OCI-LY1 (cell line): ENCODE results near the gene SIRT7.

Experiments used
- H2AFZ ChIP-seq: fragments of 200-600 bp; sonication (generic), shearing (Covaris generic); 2 replicates; pipeline ENCODE4 v1.6.0; 2014; ENCODE audit warnings: antibody characterized with exemption, mild to moderate bottlenecking, low read length
- H3F3A ChIP-seq: fragments of 200-600 bp; sonication (generic), shearing (Covaris generic); 2 replicates; pipeline ENCODE4 v1.6.0; 2014; ENCODE audit warnings: mild to moderate bottlenecking, antibody characterized with exemption, low read length, moderate library complexity; ENCODE audit not compliant: insufficient read depth
- H3K27ac ChIP-seq: fragments of 200-600 bp; sonication (generic); 2 replicates; pipeline ENCODE4 v1.5.1; 2014; ENCODE audit warnings: low read length, mixed run types, mild to moderate bottlenecking, low read depth; ENCODE audit not compliant: poor library complexity, severe bottlenecking
- H3K27me3 ChIP-seq: fragments of 200-600 bp; sonication (generic); 2 replicates; pipeline ENCODE4 v1.6.0; 2014; ENCODE audit warnings: antibody characterized with exemption, mild to moderate bottlenecking, low read length, moderate library complexity; ENCODE audit not compliant: insufficient read depth
- H3K36me3 ChIP-seq: fragments of 200-600 bp; sonication (generic); 2 replicates; pipeline ENCODE4 v1.6.1; 2014; ENCODE audit warnings: mild to moderate bottlenecking, antibody characterized with exemption, low read length, moderate library complexity, mixed read lengths; ENCODE audit not compliant: insufficient read depth
- H3K4me1 ChIP-seq: fragments of 200-600 bp; sonication (generic); 2 replicates; pipeline ENCODE4 v1.5.1; 2014; ENCODE audit warnings: mild to moderate bottlenecking, low read length, moderate library complexity; ENCODE audit not compliant: insufficient read depth, severe bottlenecking
- H3K4me2 ChIP-seq: fragments of 200-600 bp; sonication (generic), shearing (Covaris generic); 2 replicates; pipeline ENCODE4 v1.6.1; 2014; ENCODE audit warnings: low read length
- H3K4me3 ChIP-seq: fragments of 200-600 bp; sonication (generic); 2 replicates; pipeline ENCODE4 v1.5.1; 2014; ENCODE audit warnings: low read length, low read depth, mild to moderate bottlenecking, mixed read lengths; ENCODE audit not compliant: poor library complexity, severe bottlenecking
- H3K79me2 ChIP-seq: fragments of 200-600 bp; shearing (Covaris generic); 2 replicates; pipeline ENCODE4 v1.6.1; 2016; ENCODE audit warnings: mixed run types, low read length, mixed read lengths; ENCODE audit not compliant: insufficient read depth
- H3K9ac ChIP-seq: fragments of 200-600 bp; sonication (generic), shearing (Covaris generic); 2 replicates; pipeline ENCODE4 v1.6.1; 2014; ENCODE audit warnings: mild to moderate bottlenecking, low read length, mixed read lengths
- H3K9me2 ChIP-seq: fragments of 200-600 bp; sonication (generic), shearing (Covaris generic); 2 replicates; pipeline ENCODE4 v1.6.1; 2014; ENCODE audit warnings: low read depth, mild to moderate bottlenecking, low read length, mixed read lengths
- H3K9me3 ChIP-seq: fragments of 200-600 bp; shearing (Covaris generic); 2 replicates; pipeline ENCODE4 v1.6.1; 2014; ENCODE audit warnings: low read length, mixed read lengths
- H4K20me1 ChIP-seq: fragments of 200-600 bp; sonication (generic), shearing (Covaris generic); 2 replicates; pipeline ENCODE4 v1.6.0; 2016; ENCODE audit warnings: mild to moderate bottlenecking, low read length; ENCODE audit not compliant: insufficient read depth
- EZH2 ChIP-seq: fragments of 200-600 bp; sonication (generic), shearing (Covaris generic); IDR thresholded peaks from 2 replicates; pipeline ENCODE4 v1.8.0; 2017; ENCODE audit warnings: borderline replicate concordance, mixed run types, mild to moderate bottlenecking, antibody characterized with exemption, low read length, moderate library complexity, mixed read lengths
- TF ChIP-seq, protein P1 (sequence below): fragments of 200-600 bp; sonication (generic), shearing (Covaris generic); IDR thresholded peaks from 2 replicates; pipeline ENCODE4 v1.5.1; 2017; ENCODE audit warnings: mild to moderate bottlenecking, antibody characterized with exemption, low read length, moderate library complexity, mixed read lengths

SIRT7 gene

DNA sequence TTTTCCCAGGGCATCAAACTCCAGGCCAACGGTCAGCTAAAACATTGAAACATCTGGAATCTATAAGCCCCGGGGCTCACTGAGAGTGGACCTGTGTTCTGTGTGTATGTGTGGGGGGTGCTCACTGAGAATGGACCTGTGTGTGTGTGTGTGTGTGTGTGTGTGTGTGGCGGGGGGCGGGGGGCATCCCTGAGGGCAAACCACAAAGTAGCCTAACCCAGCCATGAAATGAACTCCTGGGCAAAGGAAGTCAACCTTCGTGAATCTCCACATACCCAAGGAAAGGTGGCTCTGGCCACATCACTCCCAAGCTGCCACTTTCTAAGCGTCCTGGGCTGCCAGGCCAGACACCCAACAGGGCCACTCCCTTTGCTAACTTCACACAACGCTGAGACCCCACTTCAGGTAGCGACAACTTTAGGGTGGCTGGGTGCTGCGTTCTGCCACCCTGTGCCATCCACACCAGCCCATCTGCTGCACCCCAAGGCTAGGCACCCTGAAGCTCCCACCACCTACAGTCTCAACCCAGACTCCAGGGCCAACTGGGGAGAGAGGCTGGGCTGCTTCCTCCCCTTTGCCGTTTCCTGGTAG, 8.0 kb upstream of the SIRT7 start:
- H2AFZ ChIP-seq: no peak overlapping the region

DNA sequence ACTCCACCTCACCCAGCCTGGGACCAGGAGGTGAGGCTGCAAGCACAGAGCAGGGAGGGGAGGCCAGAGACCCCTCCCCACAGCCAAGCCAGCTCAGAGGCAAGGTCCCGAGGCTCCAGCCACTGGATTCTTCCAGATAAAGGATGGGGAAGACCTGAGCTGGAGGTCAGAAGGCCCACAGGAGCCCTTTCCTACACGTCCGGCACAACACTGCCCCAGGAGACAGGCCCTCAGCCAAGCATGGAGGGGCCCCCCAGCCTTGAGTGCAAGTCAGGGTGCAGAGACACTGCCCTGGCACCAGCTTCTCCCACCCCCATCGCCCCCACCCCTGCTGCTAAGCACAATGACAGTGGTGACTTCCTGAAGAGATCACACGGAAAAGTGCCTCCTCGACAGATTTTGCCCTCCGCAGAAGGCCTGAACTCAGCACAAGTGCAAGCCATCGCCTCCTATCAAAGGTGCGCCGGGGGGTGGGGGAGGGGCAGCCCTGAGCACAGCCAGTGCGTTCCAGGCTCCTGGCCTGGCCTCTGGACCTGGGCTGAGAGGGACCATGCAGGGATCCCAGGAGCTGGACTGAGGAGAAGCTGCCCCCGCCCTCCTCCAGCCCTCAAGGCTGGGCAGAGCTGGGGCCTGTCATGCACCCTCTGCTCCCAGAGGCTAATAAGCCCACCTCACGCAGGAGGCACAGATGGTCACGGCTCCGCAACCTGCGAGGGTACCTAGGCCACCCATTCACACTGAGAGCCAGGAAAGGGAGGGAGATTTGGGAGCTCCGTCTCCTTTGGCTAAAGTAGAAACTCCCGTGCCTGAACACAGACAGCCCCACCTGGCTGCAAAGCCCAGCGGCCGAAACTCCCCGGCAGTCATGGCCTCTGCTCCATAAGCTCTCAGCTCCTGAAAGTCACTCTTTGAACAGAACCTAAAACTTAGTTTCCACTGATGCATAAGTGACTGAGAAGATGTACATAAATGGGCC, 6.9 kb upstream of the SIRT7 start:
- peaks cover 24% of the 10 kb centered on the region for H3K79me2 ChIP-seq
- H4K20me1 ChIP-seq: no peaks in the 10 kb centered on the region
- H3K27me3 ChIP-seq: no peaks in the 10 kb centered on the region
- peak overlapping the region; percentile 65 for H3K4me2 ChIP-seq
- no peaks in the 10 kb centered on the region for H3F3A ChIP-seq
- H3K27ac ChIP-seq: no peak overlapping the region
- TF ChIP-seq, protein P1, sequence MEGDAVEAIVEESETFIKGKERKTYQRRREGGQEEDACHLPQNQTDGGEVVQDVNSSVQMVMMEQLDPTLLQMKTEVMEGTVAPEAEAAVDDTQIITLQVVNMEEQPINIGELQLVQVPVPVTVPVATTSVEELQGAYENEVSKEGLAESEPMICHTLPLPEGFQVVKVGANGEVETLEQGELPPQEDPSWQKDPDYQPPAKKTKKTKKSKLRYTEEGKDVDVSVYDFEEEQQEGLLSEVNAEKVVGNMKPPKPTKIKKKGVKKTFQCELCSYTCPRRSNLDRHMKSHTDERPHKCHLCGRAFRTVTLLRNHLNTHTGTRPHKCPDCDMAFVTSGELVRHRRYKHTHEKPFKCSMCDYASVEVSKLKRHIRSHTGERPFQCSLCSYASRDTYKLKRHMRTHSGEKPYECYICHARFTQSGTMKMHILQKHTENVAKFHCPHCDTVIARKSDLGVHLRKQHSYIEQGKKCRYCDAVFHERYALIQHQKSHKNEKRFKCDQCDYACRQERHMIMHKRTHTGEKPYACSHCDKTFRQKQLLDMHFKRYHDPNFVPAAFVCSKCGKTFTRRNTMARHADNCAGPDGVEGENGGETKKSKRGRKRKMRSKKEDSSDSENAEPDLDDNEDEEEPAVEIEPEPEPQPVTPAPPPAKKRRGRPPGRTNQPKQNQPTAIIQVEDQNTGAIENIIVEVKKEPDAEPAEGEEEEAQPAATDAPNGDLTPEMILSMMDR: no peak
- TF ChIP-seq EZH2: no peak
- peak overlapping the region; percentile 37; the same call in 1 of the 2 replicates for H3K9ac ChIP-seq
- H3K9me3 ChIP-seq: no peaks in the 10 kb centered on the region
- H3K4me1 ChIP-seq: peaks cover 36% of the 10 kb centered on the region
- no peaks in the 10 kb centered on the region for H3K9me2 ChIP-seq
- H2AFZ ChIP-seq: no peak overlapping the region
- H3K4me3 ChIP-seq: peak overlapping the region; percentile 39
- H3K36me3 ChIP-seq: peaks cover 21% of the 10 kb centered on the region; the same call in 1 of the 2 replicates

More for the DNA sequence above, 8.0 kb upstream of the SIRT7 start:
- H3K27me3 ChIP-seq: no peaks in the 10 kb centered on the region
- H3K4me3 ChIP-seq: peak overlapping the region; percentile 86
- peaks cover 14% of the 10 kb centered on the region; the same call in 1 of the 2 replicates for H3K36me3 ChIP-seq
- H3K27ac ChIP-seq: peak overlapping the region; percentile 74
- H3K79me2 ChIP-seq: peaks cover 24% of the 10 kb centered on the region
- H3K4me1 ChIP-seq: peaks cover 36% of the 10 kb centered on the region
- peak overlapping the region; percentile 90 for H3K9ac ChIP-seq
- peak overlapping the region; percentile 79 for H3K4me2 ChIP-seq
- no peak for TF ChIP-seq EZH2
- TF ChIP-seq, protein P1: no peak
- H3K9me2 ChIP-seq: no peaks in the 10 kb centered on the region
- no peaks in the 10 kb centered on the region for H3F3A ChIP-seq
- no peaks in the 10 kb centered on the region for H4K20me1 ChIP-seq
- no peaks in the 10 kb centered on the region for H3K9me3 ChIP-seq

DNA sequence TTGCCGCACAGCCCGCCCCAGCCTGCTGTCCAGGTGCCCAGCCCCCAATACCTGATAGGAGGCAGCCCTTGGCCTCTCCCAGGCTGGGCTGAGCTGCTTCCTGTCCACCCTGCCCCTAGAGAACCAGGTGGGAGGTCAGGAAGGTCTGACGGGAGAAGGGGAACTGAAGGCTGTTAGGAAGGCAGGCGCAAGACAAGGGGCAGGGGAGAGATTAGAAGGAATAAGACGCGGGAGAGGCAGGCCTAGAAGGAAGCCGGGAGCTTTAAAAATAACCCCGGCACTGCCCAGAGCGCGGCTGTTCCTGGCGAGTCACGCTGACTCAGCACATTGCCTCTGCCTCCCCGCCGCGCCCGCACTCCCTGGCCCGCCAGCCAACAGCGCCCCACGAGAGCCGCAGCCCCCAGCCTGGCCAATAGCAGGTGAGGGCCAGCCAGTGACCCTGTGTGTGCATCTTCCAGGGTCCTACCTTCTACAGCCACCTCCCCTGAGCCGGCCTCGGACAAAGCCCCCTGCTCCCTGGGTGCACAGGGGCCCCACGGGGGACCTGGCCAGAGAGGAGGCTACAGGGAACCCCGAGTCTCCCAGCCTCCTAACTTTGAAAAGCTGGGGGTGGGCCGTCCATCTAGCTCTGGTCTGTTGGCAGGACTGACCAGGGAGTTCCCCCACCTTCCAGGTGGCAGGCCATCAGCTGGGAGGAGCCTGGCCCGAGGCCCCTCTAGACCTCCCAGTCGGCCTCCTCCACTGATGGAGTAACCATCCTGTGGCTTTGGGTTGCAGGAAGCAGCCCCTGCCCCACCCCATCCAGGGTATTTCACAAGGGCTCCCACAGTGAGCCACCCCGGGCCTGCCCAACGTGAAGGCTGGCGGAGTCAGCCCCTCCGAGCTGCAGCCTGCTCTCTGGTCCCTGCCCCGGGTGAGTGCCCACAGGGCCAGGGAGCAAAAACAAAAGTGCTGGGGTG, 5.6 kb upstream of the SIRT7 start:
- H3F3A ChIP-seq: no peaks in the 10 kb centered on the region
- peak overlapping the region; percentile 65; the same call in 1 of the 2 replicates for H3K4me2 ChIP-seq
- H3K79me2 ChIP-seq: peaks cover 24% of the 10 kb centered on the region
- H3K9me3 ChIP-seq: no peaks in the 10 kb centered on the region
- H2AFZ ChIP-seq: no peak overlapping the region
- TF ChIP-seq, protein P1: no peak
- TF ChIP-seq EZH2: no peak
- no peak overlapping the region; the same call in 1 of the 2 replicates for H3K9ac ChIP-seq
- peaks cover 40% of the 10 kb centered on the region for H3K4me1 ChIP-seq
- H3K9me2 ChIP-seq: no peaks in the 10 kb centered on the region
- no peaks in the 10 kb centered on the region for H4K20me1 ChIP-seq
- no peak overlapping the region for H3K4me3 ChIP-seq
- peaks cover 21% of the 10 kb centered on the region; the same call in 1 of the 2 replicates for H3K36me3 ChIP-seq
- no peak overlapping the region for H3K27ac ChIP-seq
- H3K27me3 ChIP-seq: no peaks in the 10 kb centered on the region
